Naive thymus-derived CD8-positive, alpha-beta T cell (primary cell): ENCODE results near the gene PDE8B. TPM values are rescaled to one million over a fixed set of nuclear protein-coding genes. Genes with fewer than 3 reads are reported as not detected.

Experiments used
- ATAC-seq, 2 donors: fragments of 150-1000 bp; cut with Tn5 transposase in 1 of 2; sonication (Bioruptor Pico), chemical (Tn5 transposase) in 1 of 2; 1 replicate in 1 of 2; 2 replicates in 1 of 2; pipeline ENCODE4 v1.10.0; 2021; ENCODE audit warnings: mild to moderate bottlenecking in 2 of 2, moderate library complexity in 2 of 2
- POLR2A ChIA-PET: fragments of 350-600 bp; sonication (Branson Sonifier 250); formaldehyde crosslinking; loops from one replicate; lab custom pipeline; 2021; ENCODE audit warnings: antibody characterized with exemption; lab: Charles Lee
- DNase-seq, 10 donors: peaks; one replicate each; pipeline versions ENCODE4 v3.0.0 to v3.0.0-alpha.2; 2020 to 2022
- H3K27ac Mint-ChIP-seq, 10 donors: one replicate each; pipeline ENCODE4 v1.8.0; 2020 to 2022; ENCODE audit warnings: mild to moderate bottlenecking in 10 of 10, mixed read lengths in 10 of 10, moderate library complexity in 4 of 10, inconsistent platforms in 1 of 10
- H3K27me3 Mint-ChIP-seq, 5 donors: one replicate each; pipeline ENCODE4 v1.8.0; 2021 to 2022; ENCODE audit warnings: mixed read lengths in 5 of 5
- H3K36me3 Mint-ChIP-seq, 3 donors: one replicate each; pipeline ENCODE4 v1.8.0; 2020 to 2022; ENCODE audit warnings: mixed read lengths in 3 of 3, mild to moderate bottlenecking in 2 of 3, inconsistent platforms in 1 of 3
- H3K4me1 Mint-ChIP-seq, 4 donors: one replicate each; pipeline ENCODE4 v1.8.0; 2021 to 2022; ENCODE audit warnings: mixed read lengths in 4 of 4
- H3K4me3 Mint-ChIP-seq, 10 donors: one replicate each; pipeline ENCODE4 v1.8.0; 2020 to 2022; ENCODE audit warnings: mild to moderate bottlenecking in 10 of 10, mixed read lengths in 10 of 10, moderate library complexity in 6 of 10, inconsistent platforms in 1 of 10
- H3K9me3 Mint-ChIP-seq, 9 donors: one replicate each; pipeline ENCODE4 v1.8.0; 2020 to 2022; ENCODE audit warnings: mixed read lengths in 9 of 9, mild to moderate bottlenecking in 3 of 9, inconsistent platforms in 1 of 9, moderate library complexity in 1 of 9
- polyA plus RNA-seq, 3 donors: library from polyadenylated mRNA; unstranded; fragments of 300-500 nt; fragmentation: Illumina TruSeq; gene quantifications; one replicate each; pipeline ENCODE4 v1.2.3, GENCODE V29; 2021
- total RNA-seq, 8 experiments: library from RNA in 2 of 8; stranded (reverse) in 2 of 8; gene quantifications; one replicate each; pipeline ENCODE4 v1.2.3 and lab custom pipeline; 2021 to 2026

Gene PDE8B
- under 1 TPM in 1 of 2 experiments, not detected in 1; 0.52 TPM for total RNA-seq
- polyA plus RNA-seq: under 1 TPM; 0.03 to 0.16 (median 0.08) TPM
- 0 reads per million in 6 experiments for total RNA-seq (lab: John Stamatoyannopoulos, UW)

GRCh38 chr5:77210091-77210963 lies at the start of gene PDE8B:
TSS of gene PDE8B (plus strand) at chr5:77210680. CDS start at chr5:77210926, 246 bp downstream.
- DNase-seq (peak in 3 of 10 donors; percentile 14 to 31 (median 26)), ATAC-seq (peak; percentile 66 to 70)
- Mint-ChIP-seq H3K36me3 (peaks cover 0 to 9% (median 3%) of the 10 kb centered on the region in 3 donors), H3K27me3 (peaks cover 43 to 61% (median 55%) of the 10 kb centered on the region in 5 donors), H3K4me1 (peaks cover 7 to 17% (median 13%) of the 10 kb centered on the region in 4 donors), H3K27ac (peak within 1 kb of the TSS in 5 of 10 donors; percentile 22 to 79 (median 68)), H3K9me3 (peaks cover 0 to 2% (median 0%) of the 10 kb centered on the region in 9 donors), H3K4me3 (peak within 1 kb of the TSS; percentile 82 to 90 (median 85))
- POLR2A ChIA-PET: no interaction called here

- H3K36me3 Mint-ChIP-seq: peaks cover 0 to 4% (median 0%) of the 10 kb centered on the region in 3 donors
- no peak overlapping the region for H3K27ac Mint-ChIP-seq
- no peak for ATAC-seq
- H3K9me3 Mint-ChIP-seq: peaks cover 0 to 5% (median 1%) of the 10 kb centered on the region in 9 donors
- POLR2A ChIA-PET: no interaction called here
- no peak for DNase-seq
- no peak overlapping the region for H3K4me3 Mint-ChIP-seq
- no peaks in the 10 kb centered on the region for H3K4me1 Mint-ChIP-seq
- H3K27me3 Mint-ChIP-seq: peaks cover 0 to 7% (median 0%) of the 10 kb centered on the region in 5 donors
Measured at GRCh38 chr5:77163453-77163852, 47.0 kb upstream of the PDE8B start.

GRCh38 chr5:77167063-77167462 lies 43.4 kb upstream of the PDE8B start:
- Mint-ChIP-seq H3K27me3 (peaks cover 7 to 16% (median 11%) of the 10 kb centered on the region in 5 donors), H3K4me1 (no peaks in the 10 kb centered on the region), H3K27ac (peak overlapping the region in 1 of 10 donors; percentile 1), H3K4me3 (no peak overlapping the region), H3K36me3 (no peaks in the 10 kb centered on the region), H3K9me3 (peaks cover 0 to 1% (median 0%) of the 10 kb centered on the region in 9 donors)
- ATAC-seq (no peak), DNase-seq (no peak)
- POLR2A ChIA-PET: no interaction called here

- Mint-ChIP-seq H3K4me1 (no peaks in the 10 kb centered on the region), H3K4me3 (no peak overlapping the region), H3K36me3 (no peaks in the 10 kb centered on the region), H3K9me3 (peaks cover 0 to 1% (median 0%) of the 10 kb centered on the region in 9 donors), H3K27me3 (peaks cover 7 to 16% (median 11%) of the 10 kb centered on the region in 5 donors), H3K27ac (peak overlapping the region in 1 of 10 donors; percentile 72)
- ATAC-seq (no peak), DNase-seq (no peak)
- POLR2A ChIA-PET: no interaction called here
Measured at GRCh38 chr5:77167695-77168121, 42.8 kb upstream of the PDE8B start.

GRCh38 chr5:77168161-77168878 lies 42.2 kb upstream of the PDE8B start:
- POLR2A ChIA-PET: no interaction called here
- Mint-ChIP-seq H3K4me1 (no peaks in the 10 kb centered on the region), H3K36me3 (no peaks in the 10 kb centered on the region), H3K27me3 (peaks cover 7 to 16% (median 11%) of the 10 kb centered on the region in 5 donors), H3K9me3 (peaks cover 0 to 1% (median 0%) of the 10 kb centered on the region in 9 donors), H3K4me3 (no peak overlapping the region), H3K27ac (no peak overlapping the region)
- ATAC-seq (no peak), DNase-seq (no peak)

GRCh38 chr5:77168879-77169244 lies 41.6 kb upstream of the PDE8B start:
- no peaks in the 10 kb centered on the region for H3K4me1 Mint-ChIP-seq
- no peak overlapping the region for H3K4me3 Mint-ChIP-seq
- ATAC-seq: no peak
- H3K9me3 Mint-ChIP-seq: no peaks in the 10 kb centered on the region
- H3K27ac Mint-ChIP-seq: peak overlapping the region in 1 of 10 donors; percentile 18
- H3K27me3 Mint-ChIP-seq: peaks cover 7 to 12% (median 11%) of the 10 kb centered on the region in 5 donors
- DNase-seq: no peak
- POLR2A ChIA-PET: no interaction called here
- H3K36me3 Mint-ChIP-seq: no peaks in the 10 kb centered on the region

- Mint-ChIP-seq H3K4me1 (no peaks in the 10 kb centered on the region), H3K27me3 (peaks cover 6 to 12% (median 11%) of the 10 kb centered on the region in 5 donors), H3K36me3 (no peaks in the 10 kb centered on the region), H3K27ac (peak overlapping the region in 1 of 10 donors; percentile 51), H3K4me3 (no peak overlapping the region), H3K9me3 (no peaks in the 10 kb centered on the region)
- no peak for ATAC-seq
- POLR2A ChIA-PET: no interaction called here
- no peak for DNase-seq
Measured at GRCh38 chr5:77170196-77170890, 40.1 kb upstream of the PDE8B start.

GRCh38 chr5:77171141-77171910 lies 39.2 kb upstream of the PDE8B start:
- Mint-ChIP-seq H3K27me3 (peaks cover 5 to 12% (median 11%) of the 10 kb centered on the region in 5 donors), H3K9me3 (no peaks in the 10 kb centered on the region), H3K4me3 (no peak overlapping the region), H3K36me3 (no peaks in the 10 kb centered on the region), H3K27ac (no peak overlapping the region), H3K4me1 (no peaks in the 10 kb centered on the region)
- no peak for DNase-seq
- ATAC-seq: no peak
- POLR2A ChIA-PET: no interaction called here

- ATAC-seq (no peak), DNase-seq (no peak)
- H3K4me1 Mint-ChIP-seq: no peaks in the 10 kb centered on the region
- H3K36me3 Mint-ChIP-seq: no peaks in the 10 kb centered on the region
- H3K27me3 Mint-ChIP-seq: peaks cover 5 to 16% (median 11%) of the 10 kb centered on the region in 5 donors
- H3K9me3 Mint-ChIP-seq: no peaks in the 10 kb centered on the region
- H3K27ac Mint-ChIP-seq: no peak overlapping the region
- no peak overlapping the region for H3K4me3 Mint-ChIP-seq
- POLR2A ChIA-PET: no interaction called here
Measured at GRCh38 chr5:77172713-77173328, 37.7 kb upstream of the PDE8B start.

GRCh38 chr5:77174526-77174925 lies 36.0 kb upstream of the PDE8B start:
- H3K4me3 Mint-ChIP-seq: no peak overlapping the region
- POLR2A ChIA-PET: no interaction called here
- DNase-seq (no peak), ATAC-seq (no peak)
- no peaks in the 10 kb centered on the region for H3K36me3 Mint-ChIP-seq
- H3K4me1 Mint-ChIP-seq: no peaks in the 10 kb centered on the region
- peaks cover 3 to 17% (median 11%) of the 10 kb centered on the region in 5 donors for H3K27me3 Mint-ChIP-seq
- no peak overlapping the region for H3K27ac Mint-ChIP-seq
- no peaks in the 10 kb centered on the region for H3K9me3 Mint-ChIP-seq

- DNase-seq: no peak
- no peaks in the 10 kb centered on the region for H3K9me3 Mint-ChIP-seq
- no peak overlapping the region for H3K4me3 Mint-ChIP-seq
- ATAC-seq: no peak
- no peaks in the 10 kb centered on the region for H3K4me1 Mint-ChIP-seq
- H3K27me3 Mint-ChIP-seq: peaks cover 6 to 19% (median 10%) of the 10 kb centered on the region in 5 donors
- H3K27ac Mint-ChIP-seq: no peak overlapping the region
- no peaks in the 10 kb centered on the region for H3K36me3 Mint-ChIP-seq
- POLR2A ChIA-PET: no interaction called here
Measured at GRCh38 chr5:77175231-77175630, 35.2 kb upstream of the PDE8B start.
